ENCODE measurements around the gene CACNA1S.

CACNA1S gene

GRCh38 chr1:201112173-201112731 is at the start of gene CACNA1S:
Gene CACNA1S (minus strand): TSS chr1:201112426. CDS start chr1:201112339, 87 bp downstream.
- no peak for FAIRE-seq

GRCh38 chr1:201157949-201158348 is 45.7 kb upstream of the CACNA1S start:
- FAIRE-seq (no peak), DNase-seq (ENCODE audit: low spot score) (no peak)

More at GRCh38 chr1:201112173-201112731, at the start of gene CACNA1S:
- DNase-seq (ENCODE audit: low spot score): no peak

- no peak for FAIRE-seq
- DNase-seq (ENCODE audit: low spot score): no peak
Observed at GRCh38 chr1:201156819-201157218, 44.6 kb upstream of the CACNA1S start.

GRCh38 chr1:201156346-201156745 is 44.1 kb upstream of the CACNA1S start:
- FAIRE-seq: no peak
- no peak for DNase-seq (ENCODE audit: low spot score)

GRCh38 chr1:201155354-201155753 is 43.1 kb upstream of the CACNA1S start:
- FAIRE-seq (no peak), DNase-seq (ENCODE audit: low spot score) (no peak)

- DNase-seq (ENCODE audit: low spot score) (peak; percentile 98), FAIRE-seq (no peak)
Observed at GRCh38 chr1:201154389-201155165, 42.4 kb upstream of the CACNA1S start, which contains the start of gene TMEM9. Gene TMEM9 (minus strand): TSS chr1:201154474. CDS start chr1:201153923, 551 bp downstream.

- FAIRE-seq (no peak), DNase-seq (ENCODE audit: low spot score) (no peak)
Observed at GRCh38 chr1:201153474-201154388, 41.5 kb upstream of the CACNA1S start.

- peak; percentile 58 for DNase-seq (ENCODE audit: low spot score)
- FAIRE-seq: no peak
Observed at GRCh38 chr1:201149400-201149799, 37.2 kb upstream of the CACNA1S start.

- FAIRE-seq (no peak), DNase-seq (ENCODE audit: low spot score) (no peak)
Observed at GRCh38 chr1:201147396-201148015, 35.3 kb upstream of the CACNA1S start.

- no peak for DNase-seq (ENCODE audit: low spot score)
- FAIRE-seq: no peak
Observed at GRCh38 chr1:201146626-201147390, 34.6 kb upstream of the CACNA1S start.

- FAIRE-seq (no peak), DNase-seq (ENCODE audit: low spot score) (no peak)
Observed at GRCh38 chr1:201145816-201146215, 33.6 kb upstream of the CACNA1S start.

GRCh38 chr1:201145132-201145531 is 32.9 kb upstream of the CACNA1S start:
- FAIRE-seq (no peak), DNase-seq (ENCODE audit: low spot score) (no peak)

- DNase-seq (ENCODE audit: low spot score) (no peak), FAIRE-seq (no peak)
Observed at GRCh38 chr1:201144701-201145100, 32.5 kb upstream of the CACNA1S start.

GRCh38 chr1:201143726-201144635 is 31.8 kb upstream of the CACNA1S start:
- FAIRE-seq (no peak), DNase-seq (ENCODE audit: low spot score) (no peak)

GRCh38 chr1:201142849-201143725 is 30.9 kb upstream of the CACNA1S start:
- no peak for DNase-seq (ENCODE audit: low spot score)
- no peak for FAIRE-seq

GRCh38 chr1:201142011-201142848 is 30.0 kb upstream of the CACNA1S start:
- no peak for FAIRE-seq
- no peak for DNase-seq (ENCODE audit: low spot score)

- no peak for DNase-seq (ENCODE audit: low spot score)
- no peak for FAIRE-seq
Observed at GRCh38 chr1:201141418-201141817, 29.2 kb upstream of the CACNA1S start.

- DNase-seq (ENCODE audit: low spot score) (no peak), FAIRE-seq (no peak)
Observed at GRCh38 chr1:201140941-201141260, 28.7 kb upstream of the CACNA1S start.
